Measurements from ENCODE around the gene P2RY6. TPM values are rescaled to one million over a fixed set of nuclear protein-coding genes. Genes with fewer than 3 reads are reported as not detected.

Gene P2RY6
- total and polyA plus RNA-seq, 10 of the 15 experiments (the other 5 are each of a cell fraction or from before 2014, with no cell fraction given): 0.05 to 0.90 (median 0.22) TPM; not detected in 4

GRCh38 chr11:73233692-73234470 lies 38.3 kb upstream of the P2RY6 start:
- Histone ChIP-seq H2AFZ (ENCODE audit: control insufficient read depth, low read depth, low read length) (no peak overlapping the region), H3K27me3 (replicated peaks in 1 of 2; ENCODE audit: control insufficient read depth in 2 of 2, insufficient read depth in 2 of 2, low read length in 1 of 2) (no peaks in the 10 kb centered on the region), H4K20me1 (ENCODE audit: control insufficient read depth, insufficient read depth) (no peaks in the 10 kb centered on the region), H3K4me1 (ENCODE audit: control insufficient read depth, insufficient read depth, low read length) (no peaks in the 10 kb centered on the region; the same call in 1 of the 2 replicates), H3K79me2 (ENCODE audit: control insufficient read depth, insufficient read depth, low read length) (no peaks in the 10 kb centered on the region), H3K9ac (ENCODE audit: control insufficient read depth, insufficient read depth, low read length) (no peak overlapping the region), H3K9me3 (replicated peaks; ENCODE audit: control insufficient read depth, insufficient read depth, low read length) (no peaks in the 10 kb centered on the region), H3K27ac (ENCODE audit: control insufficient read depth, insufficient read depth) (no peak overlapping the region), H3K4me3 (no peak overlapping the region), H3K36me3 (ENCODE audit: control insufficient read depth in 2 of 2, insufficient read depth in 2 of 2, low read length in 1 of 2) (no peaks in the 10 kb centered on the region), H3K4me2 (ENCODE audit: control insufficient read depth, insufficient read depth) (no peak overlapping the region)
- in situ Hi-C loops (cut with MboI) (no loop called here), intact Hi-C loops (cut with micrococcal nuclease; ENCODE audit: unreplicated experiment) (no loop called here)
- ATAC-seq: no peak
- FAIRE-seq: no peak
- no peak for DNase-seq (ENCODE audit: low read depth, low spot score)
- 62% methylated on average over 23 of the region's 23 CpGs for WGBS (ENCODE audit: insufficient coverage, insufficient replicate concordance, low lambda C conversion rate, missing lambda C conversion rate)
- ChIA-PET POLR2A (interaction anchor here (2.0 kb wide), 1 partner anchor 47 kb away, joined by 5 read pairs; no protein-coding TSS in a partner anchor), SMC1A (ENCODE audit: uncharacterized antibody, unreplicated experiment) (interaction anchor here (0.7 to 11.9 kb wide), 3 partner anchors 10 to 47 kb away, joined by 4 to 188 read pairs (median 4); no protein-coding TSS in a partner anchor), CTCF (interaction anchor here (0.5 to 2.9 kb wide), 7 partner anchors 10 to 509 kb away, joined by 3 to 33 read pairs (median 3); no protein-coding TSS in a partner anchor), RAD21 (ENCODE audit: unreplicated experiment) (interaction anchor here (0.6 to 1.8 kb wide), 8 partner anchors 9 to 393 kb away, joined by 3 to 8 read pairs (median 4); no protein-coding TSS in a partner anchor)
- BruUV-seq (replicated peaks): no TSS peak
- no peak for TF ChIP-seq CEBPB (IDR thresholded peaks at IDR 0.05; ENCODE audit: borderline replicate concordance in 1 of 2, low read depth in 2 of 2, low read length in 2 of 2)
- TF ChIP-seq ZBTB40 (IDR thresholded peaks at IDR 0.05; ENCODE audit: borderline replicate concordance): no peak
- no peak for TF ChIP-seq NFYB (IDR thresholded peaks at IDR 0.05; ENCODE audit: insufficient read depth, low read depth, low read length)
- TF ChIP-seq, protein P1, sequence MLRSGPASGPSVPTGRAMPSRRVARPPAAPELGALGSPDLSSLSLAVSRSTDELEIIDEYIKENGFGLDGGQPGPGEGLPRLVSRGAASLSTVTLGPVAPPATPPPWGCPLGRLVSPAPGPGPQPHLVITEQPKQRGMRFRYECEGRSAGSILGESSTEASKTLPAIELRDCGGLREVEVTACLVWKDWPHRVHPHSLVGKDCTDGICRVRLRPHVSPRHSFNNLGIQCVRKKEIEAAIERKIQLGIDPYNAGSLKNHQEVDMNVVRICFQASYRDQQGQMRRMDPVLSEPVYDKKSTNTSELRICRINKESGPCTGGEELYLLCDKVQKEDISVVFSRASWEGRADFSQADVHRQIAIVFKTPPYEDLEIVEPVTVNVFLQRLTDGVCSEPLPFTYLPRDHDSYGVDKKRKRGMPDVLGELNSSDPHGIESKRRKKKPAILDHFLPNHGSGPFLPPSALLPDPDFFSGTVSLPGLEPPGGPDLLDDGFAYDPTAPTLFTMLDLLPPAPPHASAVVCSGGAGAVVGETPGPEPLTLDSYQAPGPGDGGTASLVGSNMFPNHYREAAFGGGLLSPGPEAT (IDR thresholded peaks at IDR 0.05; ENCODE audit: low read depth): no peak
- TF ChIP-seq NKRF (conservative IDR thresholded peaks at IDR 0.05): no peak
- no peak for TF ChIP-seq TAF1 (IDR thresholded peaks at IDR 0.05; ENCODE audit: borderline replicate concordance, low read depth, low read length)
- no peak for TF ChIP-seq MTA3 (IDR thresholded peaks at IDR 0.05; ENCODE audit: borderline replicate concordance, low read length)
- no peak for TF ChIP-seq GABPA (IDR thresholded peaks at IDR 0.05; ENCODE audit: low read depth)
- TF ChIP-seq TCF3 (IDR thresholded peaks at IDR 0.05; ENCODE audit: borderline replicate concordance, insufficient read depth, low read depth, low read length): no peak
- no peak for TF ChIP-seq CHD1 (IDR thresholded peaks at IDR 0.05; ENCODE audit: low read depth, low read length)
- no peak for TF ChIP-seq ZNF274 (IDR thresholded peaks at IDR 0.05; ENCODE audit: insufficient read depth, insufficient read length)
